GM23248 (cell line): ENCODE data around the gene GAB3. TPM values are rescaled to one million over a fixed set of nuclear protein-coding genes. Genes with fewer than 3 reads are reported as not detected.
A peak's percentile ranks its signal among the peaks of the same experiment; 100 is the strongest.

Experiments
- DNase-seq: peaks from one replicate; pipeline ENCODE4 v3.0.0-alpha.2; 2015
- H2AFZ ChIP-seq: fragments of 200-600 bp; sonication (generic); 2 replicates; pipeline ENCODE4 v1.6.1; 2016; ENCODE audit warnings: antibody characterized with exemption
- H3F3A ChIP-seq: fragments of 200-600 bp; sonication (generic); 2 replicates; pipeline ENCODE4 v1.6.1; 2016; ENCODE audit warnings: mild to moderate bottlenecking, antibody characterized with exemption, mixed run types; ENCODE audit not compliant: insufficient read depth
- H3K27ac ChIP-seq: fragments of 200-600 bp; sonication (generic); 2 replicates; pipeline ENCODE4 v1.5.1; 2016; ENCODE audit warnings: mild to moderate bottlenecking
- H3K27me3 ChIP-seq: fragments of 200-600 bp; sonication (generic); replicated peaks from 2 replicates; pipeline ENCODE4 v1.6.1; 2016; ENCODE audit warnings: mild to moderate bottlenecking; ENCODE audit not compliant: insufficient read depth
- H3K36me3 ChIP-seq: fragments of 200-600 bp; sonication (generic); 2 replicates; pipeline ENCODE4 v1.6.1; 2016; ENCODE audit warnings: low read depth, mild to moderate bottlenecking
- H3K4me1 ChIP-seq: fragments of 200-600 bp; sonication (generic); 2 replicates; pipeline ENCODE4 v1.6.1; 2016; ENCODE audit warnings: mild to moderate bottlenecking; ENCODE audit not compliant: insufficient read depth
- H3K4me2 ChIP-seq: fragments of 200-600 bp; sonication (generic); one replicate; pipeline ENCODE4 v1.6.1; 2016; ENCODE audit warnings: mild to moderate bottlenecking; ENCODE audit not compliant: unreplicated experiment
- H3K4me3 ChIP-seq: fragments of 200-600 bp; sonication (generic); 2 replicates; pipeline ENCODE4 v1.5.1; 2016; ENCODE audit warnings: mild to moderate bottlenecking
- H3K79me2 ChIP-seq: fragments of 200-600 bp; sonication (generic); 2 replicates; pipeline ENCODE4 v1.6.1; 2016; ENCODE audit warnings: mild to moderate bottlenecking; ENCODE audit not compliant: insufficient read depth
- H3K9ac ChIP-seq: fragments of 200-600 bp; sonication (generic); 2 replicates; pipeline ENCODE4 v1.6.1; 2016; ENCODE audit warnings: mild to moderate bottlenecking
- H3K9me2 ChIP-seq: fragments of 200-600 bp; sonication (generic); 2 replicates; pipeline ENCODE4 v1.6.1; 2016; ENCODE audit warnings: mixed run types, mild to moderate bottlenecking, moderate library complexity; ENCODE audit not compliant: insufficient read depth
- H3K9me3 ChIP-seq: fragments of 200-600 bp; sonication (generic); one replicate; pipeline ENCODE4 v1.6.1; 2017; ENCODE audit warnings: low read depth
- H4K20me1 ChIP-seq: fragments of 200-600 bp; sonication (generic); 2 replicates; pipeline ENCODE4 v1.6.0; 2016; ENCODE audit not compliant: insufficient read depth
- EZH2 ChIP-seq: fragments of 200-600 bp; sonication (generic); IDR thresholded peaks from 2 replicates; pipeline ENCODE4 v1.6.1; 2018; ENCODE audit warnings: antibody characterized with exemption, mild to moderate bottlenecking; ENCODE audit not compliant: insufficient read depth, poor library complexity, severe bottlenecking
- EZH2phosphoT487 ChIP-seq: fragments of 200-600 bp; sonication (generic); IDR thresholded peaks from 2 replicates; pipeline ENCODE4 v1.6.1; 2018; ENCODE audit warnings: antibody characterized with exemption, moderate library complexity, mild to moderate bottlenecking, low read depth; ENCODE audit not compliant: insufficient read depth
- WGBS, 2 experiments: methylation state at CpG; one replicate each; pipeline ENCODE4 v1.1.6; 2015 to 2017; ENCODE audit warnings: low lambda C conversion rate in 2 of 2, low coverage in 1 of 2; ENCODE audit errors: missing lambda C conversion rate in 2 of 2; 5-methylcytosine and 5-hydroxymethylcytosine counted together
- in situ Hi-C: fragments of 300-500 bp; cut with MboI; formaldehyde crosslinking; loops from 2 replicates; pipeline ENCODE4 v1.15.0; 2020
- polyA plus RNA-seq: library from polyadenylated mRNA; unstranded; fragments of >200 nt; fragmentation: Nextera tagmentation; extraction: Ambion mirVana; gene quantifications from 2 replicates; pipeline ENCODE4 v1.2.1, GENCODE V29; 2016
- total RNA-seq: library from RNA; depleted of rRNA; stranded (reverse); fragments of >200 nt; shearing (Covaris generic); gene quantifications from 2 replicates; pipeline ENCODE4 v1.2.3, GENCODE V29; 2014

Gene GAB3
- total and polyA plus RNA-seq, 2 experiments from 2014 or later: 0.76 to 1.0 TPM

- H3K79me2 ChIP-seq: no peaks in the 10 kb centered on the region
- 19 to 24% methylated on average over 8 of the region's 8 CpGs for WGBS, 2 experiments
- H3K9me3 ChIP-seq: no peaks in the 10 kb centered on the region
- no peaks in the 10 kb centered on the region for H4K20me1 ChIP-seq
- 0 out of 2 replicates have a peak overlapping the region, but pooled peaks have one; percentile 29 for H2AFZ ChIP-seq
- H3K9ac ChIP-seq: no peak overlapping the region
- peak overlapping the region; percentile 48 for H3K4me2 ChIP-seq
- peak overlapping the region; percentile 63 for H3K27ac ChIP-seq
- peak overlapping the region; percentile 22; the same call in 1 of the 2 replicates for H3K4me3 ChIP-seq
- H3K9me2 ChIP-seq: no peaks in the 10 kb centered on the region
- peaks cover 42% of the 10 kb centered on the region for H3F3A ChIP-seq
- peaks cover 45% of the 10 kb centered on the region for H3K4me1 ChIP-seq
- H3K27me3 ChIP-seq: no peaks in the 10 kb centered on the region
- no peak for TF ChIP-seq EZH2phosphoT487
- TF ChIP-seq EZH2: no peak
- peak; percentile 83 for DNase-seq
- no peaks in the 10 kb centered on the region for H3K36me3 ChIP-seq
- in situ Hi-C loops: no loop called here
These were observed 12.7 kb downstream of the GAB3 start for GRCh38 chrX:154738011-154738738.

- 93 to 97% methylated on average over 3 to 5 of the region's 5 CpGs for WGBS, 2 experiments
- no peak overlapping the region; the same call in 1 of the 2 replicates for H3K27ac ChIP-seq
- H3K4me3 ChIP-seq: no peak overlapping the region
- TF ChIP-seq EZH2phosphoT487: no peak
- no peak for TF ChIP-seq EZH2
- no peaks in the 10 kb centered on the region for H3K9me2 ChIP-seq
- no peak for DNase-seq
- H3K27me3 ChIP-seq: no peaks in the 10 kb centered on the region
- H4K20me1 ChIP-seq: no peaks in the 10 kb centered on the region
- peaks cover 55% of the 10 kb centered on the region for H3K4me1 ChIP-seq
- H3K4me2 ChIP-seq: no peak overlapping the region
- no peak overlapping the region for H3K9ac ChIP-seq
- H3F3A ChIP-seq: peaks cover 51% of the 10 kb centered on the region
- no peaks in the 10 kb centered on the region for H3K79me2 ChIP-seq
- H3K9me3 ChIP-seq: no peaks in the 10 kb centered on the region
- in situ Hi-C loops: no loop called here
- no peaks in the 10 kb centered on the region for H3K36me3 ChIP-seq
- no peak overlapping the region for H2AFZ ChIP-seq
These were observed 13.7 kb downstream of the GAB3 start for GRCh38 chrX:154737136-154737535.

GRCh38 chrX:154735695-154736393 is 15.0 kb downstream of the GAB3 start:
- peak; percentile 77 for DNase-seq
- no peaks in the 10 kb centered on the region for H3K9me3 ChIP-seq
- H3F3A ChIP-seq: peaks cover 51% of the 10 kb centered on the region
- peak overlapping the region; percentile 33 for H3K27ac ChIP-seq
- no peaks in the 10 kb centered on the region for H3K79me2 ChIP-seq
- H3K9me2 ChIP-seq: no peaks in the 10 kb centered on the region
- H3K4me3 ChIP-seq: no peak overlapping the region
- in situ Hi-C loops: no loop called here
- H3K27me3 ChIP-seq: no peaks in the 10 kb centered on the region
- peaks cover 58% of the 10 kb centered on the region for H3K4me1 ChIP-seq
- TF ChIP-seq EZH2 (no peak), EZH2phosphoT487 (no peak)
- H3K9ac ChIP-seq: no peak overlapping the region
- no peaks in the 10 kb centered on the region for H3K36me3 ChIP-seq
- H2AFZ ChIP-seq: no peak overlapping the region
- WGBS, 2 experiments: 60 to 68% methylated on average over 5 to 7 of the region's 7 CpGs
- H3K4me2 ChIP-seq: peak overlapping the region; percentile 28
- no peaks in the 10 kb centered on the region for H4K20me1 ChIP-seq

GRCh38 chrX:154734061-154734781 is 16.7 kb downstream of the GAB3 start:
- H3K27me3 ChIP-seq: no peaks in the 10 kb centered on the region
- no peak overlapping the region for H2AFZ ChIP-seq
- H3F3A ChIP-seq: peaks cover 64% of the 10 kb centered on the region
- no peaks in the 10 kb centered on the region for H3K79me2 ChIP-seq
- H3K4me2 ChIP-seq: peak overlapping the region; percentile 17
- H3K4me1 ChIP-seq: peaks cover 74% of the 10 kb centered on the region
- peak overlapping the region; percentile 44 for H3K27ac ChIP-seq
- H3K9me3 ChIP-seq: no peaks in the 10 kb centered on the region
- TF ChIP-seq EZH2 (no peak), EZH2phosphoT487 (no peak)
- H3K4me3 ChIP-seq: 0 out of 2 replicates have a peak overlapping the region, but pooled peaks have one; percentile 9
- no peak overlapping the region for H3K9ac ChIP-seq
- no peaks in the 10 kb centered on the region for H3K36me3 ChIP-seq
- H4K20me1 ChIP-seq: no peaks in the 10 kb centered on the region
- in situ Hi-C loops: no loop called here
- H3K9me2 ChIP-seq: no peaks in the 10 kb centered on the region
- peak; percentile 60 for DNase-seq
- 77% methylated on average over 7 to 8 of the region's 8 CpGs for WGBS, 2 experiments
